IgD-negative memory B cell (primary cell): Measurements from ENCODE around the gene E2F3. TPM values are rescaled to one million over a fixed set of nuclear protein-coding genes. Genes with fewer than 3 reads are reported as not detected.

Experiments used
- H3K27ac Mint-ChIP-seq, 3 donors: one replicate each; pipeline ENCODE4 v1.8.0; 2020 to 2022; ENCODE audit warnings: mild to moderate bottlenecking in 3 of 3, mixed read lengths in 3 of 3, moderate library complexity in 1 of 3
- H3K27me3 Mint-ChIP-seq: one replicate; pipeline ENCODE4 v1.8.0; 2021; ENCODE audit warnings: mixed read lengths
- H3K36me3 Mint-ChIP-seq: one replicate; pipeline ENCODE4 v1.8.0; 2020; ENCODE audit warnings: mild to moderate bottlenecking, mixed read lengths
- H3K4me1 Mint-ChIP-seq, 3 donors: one replicate each; pipeline ENCODE4 v1.8.0; 2020 to 2022; ENCODE audit warnings: mixed read lengths in 3 of 3, mild to moderate bottlenecking in 1 of 3
- H3K4me3 Mint-ChIP-seq, 4 donors: one replicate each; pipeline ENCODE4 v1.8.0; 2020 to 2022; ENCODE audit warnings: mild to moderate bottlenecking in 4 of 4, mixed read lengths in 4 of 4, moderate library complexity in 3 of 4
- H3K9me3 Mint-ChIP-seq, 3 donors: one replicate each; pipeline ENCODE4 v1.8.0; 2020 to 2021; ENCODE audit warnings: mixed read lengths in 3 of 3, mild to moderate bottlenecking in 1 of 3
- polyA plus RNA-seq: library from polyadenylated mRNA; unstranded; fragments of 300-500 nt; fragmentation: Illumina TruSeq; gene quantifications from one replicate; pipeline ENCODE4 v1.2.3, GENCODE V29; 2021

E2F3 gene
- polyA plus RNA-seq, 1 donor from 2014 or later, result 3.0 TPM

DNA sequence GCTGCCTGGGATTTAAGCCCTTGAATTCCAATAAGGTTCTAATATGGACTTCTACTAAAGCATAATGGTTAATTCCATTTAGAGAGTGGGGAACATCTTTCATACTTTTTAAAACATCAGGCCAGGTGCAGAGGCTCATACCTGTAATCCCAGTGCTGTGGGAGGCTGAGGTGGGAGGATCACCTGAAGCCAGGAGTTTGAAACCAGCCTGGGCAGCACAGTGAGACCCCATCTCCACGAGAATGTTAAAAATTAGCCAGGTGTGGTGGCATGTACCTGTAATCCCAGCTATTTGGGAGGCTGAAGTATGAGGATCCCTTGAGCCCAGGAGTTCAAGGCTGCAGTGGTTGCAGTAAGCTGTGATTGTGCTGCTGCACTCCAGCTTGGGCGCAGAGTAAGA, 35.0 kb downstream of the E2F3 start:
- Mint-ChIP-seq H3K4me3 (no peak overlapping the region), H3K9me3 (peaks cover 0 to 11% (median 0%) of the 10 kb centered on the region in 3 donors), H3K36me3 (peaks cover 20% of the 10 kb centered on the region), H3K27ac (no peak overlapping the region), H3K27me3 (no peaks in the 10 kb centered on the region), H3K4me1 (peaks cover 0 to 11% (median 8%) of the 10 kb centered on the region in 3 donors)

DNA sequence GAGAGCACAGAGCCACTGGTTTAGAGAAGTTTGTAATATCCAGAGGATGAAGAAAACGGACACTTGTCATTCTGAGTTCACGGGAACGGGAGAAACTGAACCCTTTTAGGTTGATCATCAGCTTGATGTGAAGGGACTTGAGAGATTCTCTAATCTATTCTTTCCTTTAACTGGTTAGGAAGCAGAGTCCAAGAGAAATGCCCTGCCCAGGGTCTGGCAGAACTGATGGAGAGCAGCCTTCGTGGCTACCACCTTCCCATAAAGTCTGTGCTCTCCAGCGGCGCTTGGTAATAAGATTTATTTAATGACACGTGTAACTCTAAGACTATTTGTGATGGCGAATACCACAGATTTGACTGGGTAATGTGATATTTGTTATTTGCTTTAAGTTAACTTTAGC, 36.0 kb downstream of the E2F3 start:
- Mint-ChIP-seq H3K4me3 (no peak overlapping the region), H3K36me3 (peaks cover 20% of the 10 kb centered on the region), H3K9me3 (peaks cover 0 to 5% (median 0%) of the 10 kb centered on the region in 3 donors), H3K27ac (no peak overlapping the region), H3K27me3 (no peaks in the 10 kb centered on the region), H3K4me1 (peaks cover 0 to 11% (median 8%) of the 10 kb centered on the region in 3 donors)

DNA sequence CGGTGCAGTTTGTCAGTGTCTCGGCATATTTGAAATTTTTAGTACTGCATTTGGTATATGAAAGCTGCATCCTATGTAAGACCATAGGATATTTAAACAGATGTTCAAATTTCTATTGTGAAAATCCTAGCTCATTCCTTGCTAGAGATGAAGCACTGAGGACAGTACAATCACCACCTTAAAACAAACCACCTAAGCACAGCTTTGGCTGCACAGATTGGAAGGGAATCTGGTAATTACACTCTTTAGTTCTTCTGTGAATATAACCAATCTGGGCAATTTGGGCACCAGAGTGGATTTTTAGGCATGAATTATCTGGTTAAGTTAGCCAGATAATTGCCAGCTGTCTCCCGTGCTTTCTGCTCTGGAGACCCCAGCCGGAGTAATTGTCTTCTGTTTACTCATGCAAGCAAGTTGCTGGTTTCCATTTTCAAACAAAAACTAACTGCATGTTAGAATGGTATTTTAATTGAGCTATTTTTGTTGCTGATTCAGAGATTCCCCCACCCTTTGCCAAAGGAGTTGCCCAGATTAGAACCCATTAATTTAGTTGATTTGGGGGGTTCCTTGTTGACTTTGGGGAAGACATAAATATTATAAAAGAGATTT, 36.9 kb downstream of the E2F3 start:
- Mint-ChIP-seq H3K27ac (no peak overlapping the region), H3K4me3 (no peak overlapping the region), H3K4me1 (peaks cover 0 to 11% (median 8%) of the 10 kb centered on the region in 3 donors), H3K36me3 (peaks cover 16% of the 10 kb centered on the region), H3K9me3 (peaks cover 0 to 5% (median 0%) of the 10 kb centered on the region in 3 donors), H3K27me3 (no peaks in the 10 kb centered on the region)

DNA sequence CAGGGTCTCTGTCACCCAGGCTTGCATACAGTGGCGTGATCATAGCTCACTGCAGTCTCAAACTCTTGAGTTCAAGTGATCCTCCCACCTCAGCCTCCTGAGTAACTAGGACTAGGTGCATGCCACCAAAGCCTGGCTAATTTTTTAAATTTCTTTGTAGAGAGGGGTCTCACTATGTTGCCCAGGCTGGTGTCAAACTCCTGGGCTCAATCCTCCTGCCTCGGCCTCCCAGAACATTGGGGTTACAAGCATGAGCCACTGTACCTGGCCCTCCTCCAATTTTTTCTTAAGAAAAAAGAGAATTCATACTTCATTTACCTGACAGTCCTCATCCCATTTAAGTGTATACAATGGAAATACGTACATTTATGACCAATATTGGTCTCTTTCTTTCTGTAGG, 37.9 kb downstream of the E2F3 start:
- H3K27ac Mint-ChIP-seq, result peak overlapping the region in 2 of 3 donors; percentile 36 to 63
- H3K4me1 Mint-ChIP-seq, result peaks cover 0 to 17% (median 6%) of the 10 kb centered on the region in 3 donors
- H3K27me3 Mint-ChIP-seq, result no peaks in the 10 kb centered on the region
- peaks cover 18% of the 10 kb centered on the region for H3K36me3 Mint-ChIP-seq
- H3K9me3 Mint-ChIP-seq, result peaks cover 0 to 5% (median 0%) of the 10 kb centered on the region in 3 donors
- peak overlapping the region in 1 of 4 donors; percentile 66 for H3K4me3 Mint-ChIP-seq

DNA sequence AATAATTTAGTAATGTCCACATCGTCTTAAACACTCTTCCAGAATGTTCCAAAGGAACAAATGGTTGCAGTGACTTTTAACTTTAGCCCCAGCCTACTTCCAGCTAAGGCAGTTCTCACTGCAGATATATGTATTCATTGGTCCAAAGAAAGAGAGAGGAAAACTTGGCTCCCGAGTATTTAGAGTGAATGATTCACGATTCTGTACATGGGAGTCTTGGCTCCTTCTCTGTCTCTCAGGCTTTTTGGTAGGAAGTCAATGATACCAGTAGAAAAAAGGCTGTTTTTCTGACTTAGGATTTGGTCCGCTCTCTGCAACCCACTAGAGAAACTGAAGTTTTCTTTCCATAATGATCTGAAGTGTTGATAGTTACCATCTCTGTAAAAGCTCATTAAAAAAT, 38.6 kb downstream of the E2F3 start:
- peak overlapping the region in 1 of 3 donors; percentile 36 for H3K27ac Mint-ChIP-seq
- H3K27me3 Mint-ChIP-seq, result no peaks in the 10 kb centered on the region
- peaks cover 18% of the 10 kb centered on the region for H3K36me3 Mint-ChIP-seq
- H3K4me3 Mint-ChIP-seq, result no peak overlapping the region
- peaks cover 0 to 5% (median 0%) of the 10 kb centered on the region in 3 donors for H3K9me3 Mint-ChIP-seq
- H3K4me1 Mint-ChIP-seq, result peaks cover 0 to 18% (median 8%) of the 10 kb centered on the region in 3 donors

DNA sequence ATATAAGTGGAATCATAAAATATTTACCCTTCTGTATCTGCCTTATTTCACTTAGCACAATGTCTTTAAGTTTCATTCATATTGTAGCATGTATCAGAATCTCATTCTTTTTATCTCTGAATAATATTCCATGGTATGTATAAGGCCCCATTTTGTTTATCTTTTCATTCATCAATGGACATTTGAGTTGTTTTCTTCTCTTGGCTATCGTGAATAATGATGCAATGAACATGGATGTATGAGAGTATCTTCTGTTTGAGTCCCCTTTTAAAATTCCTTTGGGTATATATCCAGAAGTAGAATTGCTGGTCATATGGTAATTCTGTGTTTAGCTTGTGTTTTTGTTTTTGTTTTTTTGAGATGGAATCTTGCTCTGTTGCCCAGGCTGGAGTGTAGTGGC, 39.6 kb downstream of the E2F3 start:
- Mint-ChIP-seq H3K27me3 (no peaks in the 10 kb centered on the region), H3K36me3 (peaks cover 16% of the 10 kb centered on the region), H3K4me1 (peaks cover 0 to 18% (median 8%) of the 10 kb centered on the region in 3 donors), H3K4me3 (no peak overlapping the region), H3K9me3 (peaks cover 0 to 5% (median 0%) of the 10 kb centered on the region in 3 donors), H3K27ac (no peak overlapping the region)

DNA sequence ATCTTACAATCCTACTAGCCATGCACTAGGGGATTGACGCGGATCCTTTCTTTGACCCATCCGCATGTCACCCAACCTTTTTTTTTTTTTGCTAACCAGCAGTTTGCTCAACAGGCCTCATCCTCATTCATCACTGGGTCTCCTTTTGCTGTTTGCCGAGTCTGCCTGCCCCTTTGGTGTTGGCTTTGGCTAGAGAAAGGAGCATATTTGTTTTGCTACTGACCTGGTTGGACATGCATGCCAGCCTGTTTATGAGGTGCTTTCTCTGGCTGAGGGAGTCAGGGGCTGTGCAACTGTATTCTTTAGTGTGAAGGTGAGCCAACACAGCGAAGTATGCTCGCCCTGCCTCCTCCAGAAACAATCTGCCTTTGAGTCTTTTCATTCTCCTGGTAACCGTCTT, 40.2 kb downstream of the E2F3 start:
- peaks cover 0 to 5% (median 0%) of the 10 kb centered on the region in 3 donors for H3K9me3 Mint-ChIP-seq
- H3K27ac Mint-ChIP-seq, result no peak overlapping the region
- peaks cover 16% of the 10 kb centered on the region for H3K36me3 Mint-ChIP-seq
- peaks cover 0 to 18% (median 8%) of the 10 kb centered on the region in 3 donors for H3K4me1 Mint-ChIP-seq
- no peaks in the 10 kb centered on the region for H3K27me3 Mint-ChIP-seq
- no peak overlapping the region for H3K4me3 Mint-ChIP-seq

DNA sequence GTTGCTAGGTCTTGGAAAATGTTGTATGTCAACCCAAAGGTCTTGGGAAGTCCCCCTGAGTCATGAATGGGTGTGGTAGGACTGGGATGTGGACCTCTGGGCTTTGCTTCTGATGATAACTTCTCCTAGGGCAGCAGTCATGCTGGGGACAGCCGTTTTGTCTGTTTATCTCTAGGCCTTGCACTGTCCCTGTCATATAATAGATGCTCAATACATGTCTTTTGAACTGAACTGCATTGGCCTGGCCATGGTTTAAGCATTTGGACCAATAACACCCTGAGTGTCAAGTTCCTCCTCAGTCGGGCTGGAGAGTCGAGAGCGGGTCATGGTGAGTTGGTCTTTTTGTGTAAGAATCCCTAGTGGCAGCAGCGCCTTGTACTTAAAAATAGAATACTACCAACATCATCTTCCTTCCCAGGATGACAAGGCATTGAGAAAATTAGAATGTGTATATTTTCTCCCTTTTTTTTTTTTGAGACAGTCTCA, 43.1 kb downstream of the E2F3 start:
- Mint-ChIP-seq H3K4me3 (no peak overlapping the region), H3K4me1 (peaks cover 2 to 20% (median 11%) of the 10 kb centered on the region in 3 donors), H3K27ac (no peak overlapping the region), H3K27me3 (no peaks in the 10 kb centered on the region), H3K36me3 (peaks cover 12% of the 10 kb centered on the region), H3K9me3 (no peaks in the 10 kb centered on the region)

DNA sequence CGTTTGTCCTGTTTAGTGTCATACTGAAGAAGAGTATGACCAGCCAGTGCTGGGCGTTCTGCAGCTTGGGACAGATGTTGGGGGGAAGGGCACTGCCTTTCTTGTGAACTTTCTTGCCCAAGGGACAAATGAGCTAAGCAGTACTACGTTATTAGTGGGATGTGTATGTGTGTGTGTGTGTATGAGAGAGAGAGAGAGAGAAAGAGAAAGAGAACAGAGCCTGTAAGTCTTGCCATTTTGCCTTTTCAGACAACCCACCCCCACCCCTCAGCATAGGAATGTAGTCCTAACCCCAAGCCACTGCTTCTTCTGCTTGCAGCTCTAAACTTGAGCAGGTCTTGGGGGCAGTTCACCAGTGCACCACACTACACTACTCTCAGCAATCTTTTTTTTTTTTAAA, 45.5 kb downstream of the E2F3 start:
- Mint-ChIP-seq H3K27me3 (no peaks in the 10 kb centered on the region), H3K36me3 (peaks cover 7% of the 10 kb centered on the region), H3K4me3 (no peak overlapping the region), H3K27ac (no peak overlapping the region), H3K9me3 (no peaks in the 10 kb centered on the region), H3K4me1 (peaks cover 2 to 26% (median 25%) of the 10 kb centered on the region in 3 donors)

DNA sequence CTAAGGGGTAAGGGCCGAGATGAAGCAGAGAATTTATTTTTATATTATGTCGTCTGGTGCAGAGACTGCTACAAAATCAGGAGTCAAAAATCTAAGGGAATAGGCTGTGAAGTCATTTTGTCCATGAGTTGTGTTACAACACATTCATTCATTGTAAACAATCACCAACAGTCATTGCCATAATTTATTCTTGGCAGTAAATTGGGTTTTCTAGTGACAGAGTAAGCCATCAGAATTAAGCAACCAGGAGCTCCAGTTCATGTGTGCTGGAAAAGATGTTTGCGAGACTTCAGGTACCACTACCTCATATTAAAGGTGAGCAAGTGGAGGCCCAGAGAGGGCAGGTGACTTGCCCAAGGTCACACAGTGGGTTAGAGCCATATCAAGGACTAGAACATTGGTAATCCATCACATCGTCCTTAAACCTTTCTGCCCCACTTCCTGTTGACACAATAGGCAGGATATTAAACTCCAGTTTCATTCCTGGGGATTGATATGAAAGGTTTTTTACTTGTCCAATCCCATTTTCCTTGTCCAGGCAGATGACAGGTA, 46.0 kb downstream of the E2F3 start:
- Mint-ChIP-seq H3K9me3 (no peaks in the 10 kb centered on the region), H3K27me3 (no peaks in the 10 kb centered on the region), H3K27ac (no peak overlapping the region), H3K36me3 (peaks cover 4% of the 10 kb centered on the region), H3K4me3 (no peak overlapping the region), H3K4me1 (peaks cover 2 to 26% (median 25%) of the 10 kb centered on the region in 3 donors)

DNA sequence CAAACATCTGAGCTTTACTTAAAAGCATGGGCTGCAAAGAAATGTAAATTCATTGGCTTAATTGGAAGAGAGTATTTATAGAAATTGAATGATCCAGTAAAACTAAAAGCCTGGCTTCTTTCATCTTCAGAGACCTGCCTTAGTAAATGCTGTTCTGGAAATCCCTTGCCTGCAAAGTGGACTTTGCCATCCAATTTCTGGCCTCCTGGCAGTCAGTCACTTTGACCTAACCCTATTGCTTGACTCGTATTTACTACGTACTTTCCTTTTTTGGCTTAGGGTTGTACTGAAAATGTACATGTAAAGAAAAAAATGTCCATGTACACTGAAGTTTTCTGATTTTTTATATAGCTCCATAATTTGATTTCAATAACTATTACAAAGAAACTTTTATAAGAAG, 47.1 kb downstream of the E2F3 start:
- no peak overlapping the region for H3K27ac Mint-ChIP-seq
- no peaks in the 10 kb centered on the region for H3K9me3 Mint-ChIP-seq
- peaks cover 4% of the 10 kb centered on the region for H3K36me3 Mint-ChIP-seq
- H3K4me1 Mint-ChIP-seq, result peaks cover 2 to 28% (median 27%) of the 10 kb centered on the region in 3 donors
- no peaks in the 10 kb centered on the region for H3K27me3 Mint-ChIP-seq
- H3K4me3 Mint-ChIP-seq, result no peak overlapping the region

DNA sequence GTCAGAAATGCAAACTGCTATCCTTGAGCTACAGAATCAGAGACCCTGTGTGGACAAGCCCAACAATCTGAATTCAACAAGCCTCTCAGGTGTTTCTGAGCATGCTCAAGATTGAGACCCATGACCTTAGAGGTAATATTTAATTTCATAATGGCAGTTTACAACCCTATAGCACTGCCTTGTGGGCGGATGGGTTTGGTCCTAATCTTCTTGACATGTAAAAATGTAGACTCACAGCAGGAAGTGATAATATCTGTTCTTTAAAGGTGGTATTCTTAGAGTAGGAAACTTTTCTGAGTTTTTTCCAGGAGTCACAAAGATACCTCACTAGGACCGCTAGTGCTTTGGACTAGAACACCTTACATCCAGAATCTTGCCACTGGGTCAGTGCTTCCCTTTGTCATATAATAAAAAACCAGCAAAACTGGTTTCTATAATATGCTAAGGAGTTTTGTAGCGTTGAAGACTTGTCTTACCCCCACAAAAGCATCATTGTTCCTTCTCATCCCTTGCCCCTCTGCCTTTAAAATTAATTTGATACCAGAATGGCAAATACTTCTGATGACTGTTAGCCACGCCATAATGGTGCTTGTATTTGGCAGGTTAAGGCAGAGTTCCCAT, 52.6 kb downstream of the E2F3 start:
- Mint-ChIP-seq H3K36me3 (peaks cover 5% of the 10 kb centered on the region), H3K27ac (no peak overlapping the region), H3K4me3 (no peak overlapping the region), H3K9me3 (no peaks in the 10 kb centered on the region), H3K27me3 (no peaks in the 10 kb centered on the region), H3K4me1 (peaks cover 1 to 21% (median 20%) of the 10 kb centered on the region in 3 donors)

DNA sequence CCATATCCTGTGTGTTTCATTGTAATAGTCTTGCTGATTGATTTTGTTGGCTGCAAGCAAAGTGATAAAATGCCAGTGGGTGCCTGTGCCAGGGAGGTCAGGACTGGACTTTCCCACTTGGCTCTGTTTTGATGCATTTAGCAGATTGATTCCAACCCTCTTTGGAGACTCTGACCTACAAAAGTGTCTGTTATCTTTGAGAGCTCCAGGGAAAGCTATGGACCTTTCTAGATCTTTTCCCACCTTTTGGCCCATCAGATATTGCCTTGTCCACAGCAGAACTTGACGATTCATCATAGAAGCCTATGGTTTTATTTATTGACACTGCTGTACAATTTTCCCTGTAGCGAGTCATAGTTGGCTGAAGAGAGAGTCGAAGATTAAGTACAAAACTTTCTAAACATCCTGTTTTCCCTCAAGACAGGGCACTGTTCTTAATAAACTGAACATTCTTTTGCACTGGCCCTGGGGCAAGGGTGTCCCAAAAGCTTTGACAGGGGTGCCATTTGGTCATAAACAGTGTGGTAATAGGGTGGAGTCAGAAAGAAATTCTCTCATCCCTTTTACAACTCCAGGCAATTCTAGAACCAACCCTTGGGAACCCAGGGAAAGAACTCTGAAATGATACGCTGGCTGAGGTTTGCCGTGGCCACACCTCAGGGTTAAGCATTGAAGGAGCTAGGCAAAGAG, 53.7 kb downstream of the E2F3 start:
- Mint-ChIP-seq H3K27ac (no peak overlapping the region), H3K27me3 (no peaks in the 10 kb centered on the region), H3K9me3 (no peaks in the 10 kb centered on the region), H3K36me3 (peaks cover 9% of the 10 kb centered on the region), H3K4me3 (no peak overlapping the region), H3K4me1 (peaks cover 3 to 19% (median 17%) of the 10 kb centered on the region in 3 donors)

DNA sequence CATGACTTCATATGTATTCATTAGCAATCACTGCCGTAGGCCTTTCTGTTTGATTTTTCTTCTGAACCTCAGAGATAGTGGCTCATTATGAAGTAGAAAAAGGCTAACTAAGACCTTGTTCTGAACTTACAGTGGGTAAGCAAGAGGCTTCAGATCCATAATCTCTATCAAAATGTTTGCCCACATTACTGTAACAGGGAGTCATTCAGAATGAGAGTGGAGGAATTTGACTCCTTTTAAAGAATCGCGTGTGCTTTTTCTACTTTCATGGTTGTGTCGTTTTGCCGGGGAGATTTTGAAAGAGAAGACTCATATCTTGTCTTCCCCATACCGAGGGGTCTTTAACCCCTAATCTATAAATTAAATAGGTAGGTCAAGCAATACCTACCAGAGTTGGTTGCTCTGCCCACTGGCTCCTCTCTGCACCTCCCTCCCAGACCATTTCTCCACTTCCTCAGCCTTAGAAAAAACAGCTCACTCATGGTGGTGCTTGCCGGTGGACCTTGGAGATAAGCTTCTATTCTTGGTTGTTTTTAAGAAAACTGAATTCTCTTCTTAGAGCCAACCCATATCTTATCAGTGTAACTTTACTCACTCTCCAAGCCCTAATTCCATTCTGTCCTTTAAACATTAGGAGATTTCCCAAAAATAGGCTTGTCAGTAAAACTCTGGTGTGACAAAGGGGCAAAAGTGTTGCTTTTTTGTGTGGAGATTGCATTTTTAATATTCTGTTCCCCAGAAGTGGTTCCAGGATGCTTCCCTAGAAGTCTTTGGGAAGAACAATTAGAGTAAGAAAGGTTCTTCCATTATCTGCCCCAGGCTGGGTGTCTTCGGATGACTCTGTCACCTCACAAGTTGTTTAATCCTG, 56.6 kb downstream of the E2F3 start:
- Mint-ChIP-seq H3K36me3 (peaks cover 12% of the 10 kb centered on the region), H3K27ac (no peak overlapping the region), H3K9me3 (no peaks in the 10 kb centered on the region), H3K27me3 (no peaks in the 10 kb centered on the region), H3K4me1 (peaks cover 4 to 14% (median 7%) of the 10 kb centered on the region in 3 donors), H3K4me3 (no peak overlapping the region)
